Amniotic epithelial cell (primary cell): ENCODE results near the gene ZNF200.
"Not testable (repeated sequence)": the region's sequence is repeated elsewhere in the genome, so short reads cannot be mapped to it uniquely, and the experiment has no call there.

ENCODE experiments used
- DNase-seq: peaks from one replicate; pipeline ENCODE4 v3.0.0-alpha.2; 2010; ENCODE audit warnings: low read depth

The ZNF200 gene, protein sequence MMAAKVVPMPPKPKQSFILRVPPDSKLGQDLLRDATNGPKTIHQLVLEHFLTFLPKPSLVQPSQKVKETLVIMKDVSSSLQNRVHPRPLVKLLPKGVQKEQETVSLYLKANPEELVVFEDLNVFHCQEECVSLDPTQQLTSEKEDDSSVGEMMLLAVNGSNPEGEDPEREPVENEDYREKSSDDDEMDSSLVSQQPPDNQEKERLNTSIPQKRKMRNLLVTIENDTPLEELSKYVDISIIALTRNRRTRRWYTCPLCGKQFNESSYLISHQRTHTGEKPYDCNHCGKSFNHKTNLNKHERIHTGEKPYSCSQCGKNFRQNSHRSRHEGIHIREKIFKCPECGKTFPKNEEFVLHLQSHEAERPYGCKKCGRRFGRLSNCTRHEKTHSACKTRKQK

DNA sequence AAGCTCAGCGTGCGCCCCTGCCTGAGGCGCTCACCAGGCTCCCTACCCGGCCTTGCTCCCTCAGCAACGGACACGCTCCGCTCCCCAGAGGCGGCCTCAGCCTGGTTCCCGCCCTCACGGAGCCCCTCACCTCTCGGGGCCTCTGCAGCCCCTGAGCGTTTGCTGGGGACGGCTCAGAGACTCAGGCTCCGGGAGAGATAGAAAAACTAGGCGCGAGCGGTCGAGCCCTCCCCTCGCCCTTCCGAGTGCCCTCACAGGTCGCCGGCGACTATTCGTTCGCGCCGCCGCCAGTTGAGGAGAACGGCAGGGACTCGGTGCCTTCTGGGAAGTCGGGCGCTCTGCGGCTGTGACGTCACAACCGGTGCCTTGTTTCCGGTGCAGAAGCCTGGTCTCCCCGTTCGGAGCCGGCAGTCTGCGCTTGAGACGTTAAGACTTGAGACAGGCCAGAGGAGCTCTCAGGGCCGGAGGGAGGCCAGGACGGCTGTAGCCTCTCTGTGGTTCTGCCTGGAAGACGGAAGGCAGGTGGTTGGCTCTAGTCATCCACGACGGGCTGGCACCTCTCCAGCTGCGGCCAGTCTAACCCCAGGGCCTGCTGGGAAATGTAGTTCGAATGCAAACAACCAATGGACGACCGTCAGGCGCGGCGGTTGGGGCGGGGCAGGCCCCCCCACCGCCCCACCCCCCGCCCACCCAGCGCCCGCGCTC lies at the start of gene ZNF200:
Gene ZNF200 (minus strand): TSS at position 302 of the 705 bp plus-strand sequence. CDS start 1,403 bp downstream, outside the sequence.
- peak; percentile 94 for DNase-seq

DNA sequence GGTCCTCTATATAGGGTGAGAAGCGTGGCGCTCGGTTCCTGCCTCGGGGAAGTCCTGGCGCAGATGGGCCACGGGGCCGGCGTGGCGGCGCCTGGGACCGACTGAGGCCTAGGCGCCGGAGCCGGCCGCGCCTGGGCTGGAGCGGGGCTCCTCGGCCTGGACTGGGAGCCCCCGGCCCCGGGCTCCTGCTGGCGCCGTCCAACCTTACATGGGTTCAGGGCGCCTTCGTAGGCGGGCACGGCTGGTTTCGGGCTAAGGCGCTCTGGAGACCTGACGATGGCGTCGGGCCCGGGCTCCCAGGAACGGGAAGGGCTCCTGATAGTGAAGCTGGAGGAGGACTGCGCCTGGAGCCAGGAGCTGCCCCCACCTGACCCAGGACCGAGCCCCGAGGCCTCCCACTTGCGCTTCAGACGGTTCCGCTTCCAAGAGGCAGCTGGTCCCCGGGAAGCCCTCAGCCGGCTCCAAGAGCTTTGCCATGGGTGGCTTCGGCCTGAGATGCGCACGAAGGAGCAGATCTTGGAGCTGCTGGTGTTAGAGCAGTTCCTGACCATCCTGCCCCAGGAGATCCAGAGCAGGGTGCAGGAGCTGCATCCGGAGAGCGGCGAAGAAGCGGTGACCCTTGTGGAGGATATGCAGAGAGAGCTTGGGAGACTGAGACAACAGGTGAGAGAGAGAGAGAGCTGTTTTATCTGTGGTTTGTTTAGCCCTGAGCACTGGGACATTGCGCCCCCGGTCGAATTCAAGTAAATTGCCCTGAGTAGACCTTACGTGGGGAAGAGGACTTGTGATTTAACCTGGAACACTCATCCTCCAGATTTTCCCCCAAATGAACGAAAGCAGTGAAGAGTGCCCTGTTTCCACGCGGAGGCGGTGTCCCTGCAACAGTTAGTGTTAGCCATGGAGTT lies 48.8 kb upstream of the ZNF200 start:
- no peak for DNase-seq

DNA sequence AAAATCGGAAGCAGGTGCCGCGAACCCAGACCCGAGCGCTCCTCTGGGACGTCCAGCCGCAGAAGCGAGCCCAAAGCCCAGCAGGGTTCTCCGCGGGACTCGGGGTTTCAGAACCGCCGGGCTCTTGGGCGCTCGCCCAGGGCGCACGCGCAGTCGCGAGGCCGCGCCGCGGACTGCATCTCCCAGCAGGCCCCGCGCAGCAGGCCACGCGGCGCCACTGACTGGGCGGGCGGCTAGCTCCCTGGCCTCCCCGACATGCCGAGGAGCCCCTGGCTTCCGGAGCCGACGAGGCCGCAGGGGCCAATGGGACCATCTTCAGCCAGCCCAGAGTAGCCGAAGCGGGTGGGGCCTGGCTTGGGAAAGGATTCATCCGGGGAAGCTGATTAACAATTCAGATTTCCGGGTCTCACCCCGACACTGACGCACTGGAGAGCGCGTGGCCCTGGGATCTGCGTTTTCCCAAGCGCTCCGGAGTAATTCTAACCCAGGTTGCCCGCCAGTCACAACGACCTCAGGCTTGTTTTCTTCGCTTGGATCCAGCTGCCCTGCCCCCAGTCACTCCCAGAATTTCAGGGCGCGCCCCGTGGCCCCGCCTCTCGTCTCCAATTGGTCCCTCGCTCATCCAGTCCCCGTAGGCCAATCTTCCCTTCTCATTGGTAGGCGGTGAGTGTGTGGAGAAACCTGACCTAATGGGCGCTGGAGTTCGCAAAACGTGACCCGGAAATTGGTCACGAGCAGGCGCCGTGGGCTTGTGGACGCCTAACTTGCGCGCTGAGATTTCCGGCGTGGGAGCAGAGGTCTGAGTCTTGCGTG lies 48.0 kb upstream of the ZNF200 start, which contains the start of gene ZNF263:
Gene ZNF263 (plus strand): TSS at position 762 of the 813 bp plus-strand sequence. CDS start 328 bp downstream, outside the sequence.
- peak; percentile 99 for DNase-seq

DNA sequence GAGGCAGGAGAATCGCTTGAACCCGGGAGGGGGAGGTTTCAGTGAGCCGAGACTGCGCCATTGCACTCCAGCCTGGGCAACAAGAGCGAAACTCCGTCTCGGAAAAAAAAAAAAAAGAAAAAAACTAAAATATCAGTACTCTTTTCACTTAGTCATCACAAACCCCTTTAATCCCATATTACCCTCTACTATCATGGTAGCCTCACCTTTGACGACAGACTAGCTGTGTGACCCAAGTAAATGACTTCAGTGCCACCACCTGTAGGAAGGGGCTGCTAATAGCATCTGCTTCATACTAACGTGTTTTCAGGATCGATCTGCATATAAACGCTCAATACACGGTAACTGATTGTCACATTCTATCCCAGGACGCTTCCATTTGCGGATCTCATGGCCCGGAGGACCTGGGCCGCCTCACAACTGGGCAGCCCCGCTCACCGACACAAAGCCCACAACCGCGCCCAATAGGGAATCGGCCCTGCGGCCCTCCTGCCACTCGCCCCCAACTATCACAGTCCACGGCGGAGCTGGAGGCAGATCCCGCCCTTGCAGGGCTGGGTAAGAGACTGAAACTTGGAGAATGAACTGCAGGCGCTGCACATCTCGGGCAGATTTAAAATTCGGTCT lies 47.3 kb upstream of the ZNF200 start:
- no peak for DNase-seq

DNA sequence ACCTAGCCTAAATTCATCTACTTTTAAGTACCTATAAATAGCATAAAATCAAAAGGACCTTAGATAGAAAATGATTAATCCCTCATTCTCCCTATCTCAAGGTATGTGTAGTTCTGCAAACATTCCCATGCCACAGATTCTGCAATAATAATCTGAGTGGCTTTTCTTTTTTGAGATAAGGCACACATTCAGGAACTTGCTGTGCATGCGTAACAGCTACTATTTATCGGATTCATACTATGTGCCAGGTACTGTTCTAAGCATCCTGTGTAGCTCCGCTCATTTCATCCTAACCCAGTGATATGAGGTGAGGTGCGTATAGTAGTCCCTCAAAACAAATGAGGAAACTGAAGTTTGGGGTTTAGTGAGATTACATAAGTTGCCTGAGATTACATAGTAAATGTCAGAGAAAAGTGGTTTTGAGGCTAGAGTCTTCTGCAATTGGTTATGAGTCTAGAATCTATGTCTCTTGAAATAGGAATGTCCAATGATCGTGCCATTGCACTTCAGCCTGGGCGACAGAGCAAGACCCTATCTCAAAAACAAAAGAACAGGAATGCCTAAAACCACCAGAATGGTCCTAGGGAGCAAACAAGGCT lies 46.4 kb upstream of the ZNF200 start:
- DNase-seq: no peak

DNA sequence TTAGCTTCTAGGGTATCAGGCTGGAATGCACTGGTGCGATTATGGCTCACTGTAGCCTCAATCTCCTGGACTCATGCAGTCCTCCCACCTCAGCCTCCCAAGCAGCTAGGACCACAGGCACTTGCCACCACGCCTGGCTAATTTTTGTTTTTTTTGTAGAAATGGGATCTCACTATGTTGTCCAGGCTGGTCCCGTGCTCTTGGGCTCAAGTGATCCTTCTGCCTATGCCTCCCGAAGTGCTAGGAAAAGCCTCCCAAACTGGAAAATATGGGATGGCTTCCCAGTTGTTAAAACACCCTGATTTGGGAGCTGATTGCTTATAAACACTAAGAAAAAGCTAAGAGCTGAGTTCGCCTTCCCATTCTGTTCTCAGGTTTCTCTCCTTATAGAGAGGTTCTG lies 41.7 kb upstream of the ZNF200 start:
- DNase-seq: no peak

DNA sequence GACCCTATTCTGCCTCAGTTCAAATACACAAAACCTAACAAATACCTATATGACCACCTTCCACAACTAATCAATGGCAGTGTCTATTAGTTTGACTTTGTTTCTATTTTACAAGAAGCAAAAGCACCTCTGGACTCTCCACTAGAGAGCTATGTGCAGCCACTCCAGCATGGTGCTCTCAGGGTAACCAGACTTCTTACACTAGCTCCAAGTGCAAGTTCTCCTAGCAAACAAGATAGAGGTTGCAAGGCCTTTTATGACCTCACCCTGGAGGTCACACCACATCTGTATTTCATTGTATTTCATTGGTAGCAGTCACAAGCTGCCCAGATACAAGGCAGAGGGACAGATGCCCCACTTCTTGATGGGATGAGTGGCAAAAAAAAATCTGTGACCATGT lies 40.0 kb upstream of the ZNF200 start:
- no peak for DNase-seq

DNA sequence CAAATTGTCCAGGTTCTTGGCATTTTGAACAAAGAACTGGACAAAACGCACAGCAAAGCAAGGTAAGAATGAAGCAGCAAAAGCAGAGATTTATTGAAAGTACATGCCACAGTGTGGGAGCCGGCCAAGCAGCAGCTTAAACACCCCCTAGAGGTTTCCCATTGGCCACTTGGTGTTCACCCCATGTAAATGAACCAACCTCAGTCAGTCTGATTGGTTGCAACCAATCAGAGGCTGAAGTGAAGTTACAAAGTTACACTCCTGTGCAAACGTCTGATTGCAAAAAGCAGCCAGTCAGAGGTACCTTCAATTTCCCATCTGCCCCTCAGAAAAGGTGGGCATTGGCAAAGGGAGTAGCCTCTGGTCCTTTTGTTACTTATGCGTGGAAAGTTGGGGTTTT lies 39.5 kb upstream of the ZNF200 start:
- DNase-seq: peak; percentile 52

DNA sequence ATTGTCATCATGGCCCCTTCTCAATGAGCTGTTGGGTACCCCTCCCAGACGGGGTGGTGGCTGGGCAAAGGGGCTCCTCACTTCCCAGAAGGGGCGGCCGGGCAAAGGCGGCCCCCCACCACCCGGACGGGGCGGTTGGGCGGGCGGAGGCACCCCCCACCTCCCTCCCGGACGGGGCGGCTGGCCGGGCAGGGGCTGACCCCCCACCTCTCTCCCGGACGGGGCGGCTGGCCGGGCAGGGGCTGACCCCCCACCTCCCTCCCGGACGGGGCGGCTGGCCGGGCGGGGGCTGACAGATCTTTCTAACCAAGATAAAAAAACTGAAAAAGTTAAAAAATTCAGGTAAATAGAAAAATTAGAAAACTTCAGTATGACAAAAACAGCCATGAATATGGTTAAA lies 36.3 kb upstream of the ZNF200 start:
- DNase-seq: not testable (repeated sequence)

DNA sequence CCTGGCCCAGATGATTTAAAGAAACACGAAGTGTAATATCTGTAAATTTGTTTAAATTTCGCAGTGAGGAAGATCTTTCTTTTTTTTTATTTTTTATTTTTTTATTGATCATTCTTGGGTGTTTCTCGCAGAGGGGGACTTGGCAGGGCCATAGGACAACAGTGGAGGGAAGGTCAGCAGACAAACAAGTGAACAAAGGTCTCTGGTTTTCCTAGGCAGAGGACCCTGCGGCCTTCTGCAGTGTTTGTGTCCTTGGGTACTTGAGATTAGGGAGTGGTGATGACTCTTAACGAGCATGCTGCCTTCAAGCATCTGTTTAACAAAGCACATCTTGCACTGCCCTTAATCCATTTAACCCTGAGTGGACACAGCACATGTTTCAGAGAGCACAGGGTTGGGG lies 35.8 kb upstream of the ZNF200 start:
- not testable (repeated sequence) for DNase-seq

DNA sequence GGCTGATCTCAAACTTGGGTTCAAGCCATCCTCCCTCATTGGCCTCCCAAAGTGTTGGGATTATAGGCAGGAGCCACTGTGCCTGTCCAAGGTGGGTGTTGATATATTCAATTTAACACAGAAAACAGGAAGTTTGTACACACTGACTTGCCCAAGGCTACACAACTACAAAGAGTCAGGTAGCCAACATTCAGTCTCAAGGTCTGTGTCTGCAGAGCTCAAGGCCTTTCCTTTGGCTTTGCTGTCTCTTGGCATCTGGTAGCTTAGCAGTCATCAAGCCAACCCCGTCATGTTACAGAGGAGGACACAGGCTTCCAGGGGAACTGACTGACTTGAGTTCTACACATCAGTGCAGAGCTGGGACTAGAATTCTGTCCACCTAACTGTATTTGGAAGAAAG lies 33.3 kb upstream of the ZNF200 start:
- no peak for DNase-seq

DNA sequence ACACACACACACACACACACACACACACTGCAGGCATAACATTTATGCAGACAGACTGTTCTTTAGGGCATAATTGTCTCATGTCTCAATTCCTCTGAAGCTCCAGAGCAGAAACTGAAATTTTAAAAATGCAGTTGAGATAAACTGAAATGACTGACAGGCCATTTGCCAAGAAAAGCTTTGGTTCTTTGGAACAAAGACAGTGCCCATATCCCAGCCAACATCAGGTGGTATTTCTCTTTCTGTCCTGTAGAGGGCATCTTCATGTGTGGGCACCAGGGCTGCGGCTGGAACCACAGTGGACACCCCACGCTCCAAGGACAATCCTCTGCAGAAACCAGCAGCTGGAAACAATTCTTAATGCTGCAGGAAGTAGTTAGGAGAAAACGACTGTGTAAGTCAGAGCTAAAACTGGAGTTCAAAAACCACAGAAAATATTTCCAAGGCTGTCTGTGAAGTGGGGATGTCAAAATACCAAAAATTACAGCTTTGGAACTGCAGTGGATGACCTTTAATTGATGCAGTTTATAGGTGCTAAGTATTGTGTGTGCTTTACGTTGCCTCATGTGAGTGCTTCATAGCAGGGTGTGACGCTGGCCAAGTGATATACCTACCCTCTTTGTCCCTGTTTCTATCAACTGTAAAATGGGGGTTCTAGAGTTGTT lies 32.0 kb upstream of the ZNF200 start:
- DNase-seq: peak; percentile 48

DNA sequence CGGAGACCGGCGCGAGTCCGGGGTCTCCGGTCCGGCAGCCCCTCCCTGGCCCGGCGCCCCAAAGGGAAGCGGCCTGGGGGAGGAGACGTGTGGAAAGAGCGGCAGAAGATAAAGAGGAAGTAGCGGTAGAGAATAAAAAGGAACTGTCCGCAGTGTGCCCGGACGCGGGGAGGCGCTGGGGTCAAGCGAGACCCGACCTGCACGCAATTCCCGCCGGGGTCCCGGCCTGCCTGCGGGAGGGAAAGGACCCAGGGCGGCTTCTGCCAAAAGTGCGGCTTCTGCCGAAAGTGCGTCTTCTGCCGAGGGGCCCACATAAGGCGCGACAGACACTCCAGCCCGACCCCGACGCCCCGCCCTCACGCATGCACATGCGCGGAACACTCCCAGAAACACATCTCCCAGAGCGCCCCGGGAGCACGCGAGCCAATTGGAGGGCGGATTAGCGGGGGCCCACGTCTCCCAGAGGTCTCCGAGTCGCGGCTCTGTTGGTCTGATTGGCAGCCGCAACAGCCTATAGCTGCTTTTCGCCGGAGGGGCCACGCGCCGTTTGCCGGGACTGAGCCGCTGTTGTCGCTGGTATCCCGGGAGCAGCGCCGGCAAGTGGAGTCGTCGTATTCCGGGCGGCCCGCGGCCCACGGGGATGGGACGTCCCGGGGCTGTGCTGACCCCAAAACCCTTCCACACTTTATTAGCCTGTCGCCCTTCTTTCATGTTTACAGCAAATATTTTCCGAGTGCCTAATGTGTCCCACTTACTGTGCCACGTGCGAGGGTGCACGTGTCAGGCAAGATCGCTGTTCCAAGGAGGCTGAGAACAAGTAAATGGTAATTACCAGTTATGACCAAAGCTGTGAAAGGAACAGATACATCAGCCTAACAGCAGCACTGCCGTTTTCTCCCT lies 29.4 kb upstream of the ZNF200 start:
- DNase-seq: peak; percentile 96

DNA sequence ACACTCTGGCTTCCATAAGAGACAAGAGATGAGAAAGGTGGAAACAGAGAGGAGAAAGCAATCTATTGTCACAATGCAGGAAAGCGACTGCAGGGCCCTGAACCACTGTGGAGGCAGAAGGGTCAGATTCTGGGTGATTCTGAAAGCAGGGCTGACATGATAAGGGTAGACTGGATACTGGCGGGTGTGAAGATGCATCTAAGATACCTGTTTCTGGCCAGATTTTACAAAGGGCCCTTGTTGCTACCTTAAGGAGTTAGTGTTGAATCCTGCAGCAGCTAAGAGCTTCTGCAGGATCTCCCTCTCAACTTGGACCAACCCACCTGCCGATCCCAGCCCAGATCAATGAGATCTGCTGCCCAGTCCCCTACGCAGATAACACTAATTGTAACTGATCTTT lies 27.6 kb upstream of the ZNF200 start:
- no peak for DNase-seq

DNA sequence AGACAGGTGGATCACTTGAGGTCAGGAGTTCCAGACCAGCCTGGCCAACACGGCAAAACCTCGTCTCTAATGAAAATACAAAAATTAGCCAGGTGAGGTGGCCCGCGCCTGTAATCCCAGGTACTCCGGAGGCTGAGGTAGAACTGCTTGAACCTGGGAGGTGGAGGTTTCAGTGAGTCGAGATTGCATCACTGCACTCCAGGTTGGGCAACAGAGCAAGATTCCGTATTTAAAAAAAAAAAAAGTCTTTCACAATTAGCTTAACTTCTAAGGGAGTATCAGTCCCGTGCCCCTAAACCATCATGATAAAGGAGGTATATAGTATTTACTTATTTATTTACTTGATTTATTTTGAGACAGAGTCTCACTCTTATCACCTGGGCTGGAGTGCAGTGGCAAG lies 24.9 kb upstream of the ZNF200 start:
- DNase-seq: no peak

DNA sequence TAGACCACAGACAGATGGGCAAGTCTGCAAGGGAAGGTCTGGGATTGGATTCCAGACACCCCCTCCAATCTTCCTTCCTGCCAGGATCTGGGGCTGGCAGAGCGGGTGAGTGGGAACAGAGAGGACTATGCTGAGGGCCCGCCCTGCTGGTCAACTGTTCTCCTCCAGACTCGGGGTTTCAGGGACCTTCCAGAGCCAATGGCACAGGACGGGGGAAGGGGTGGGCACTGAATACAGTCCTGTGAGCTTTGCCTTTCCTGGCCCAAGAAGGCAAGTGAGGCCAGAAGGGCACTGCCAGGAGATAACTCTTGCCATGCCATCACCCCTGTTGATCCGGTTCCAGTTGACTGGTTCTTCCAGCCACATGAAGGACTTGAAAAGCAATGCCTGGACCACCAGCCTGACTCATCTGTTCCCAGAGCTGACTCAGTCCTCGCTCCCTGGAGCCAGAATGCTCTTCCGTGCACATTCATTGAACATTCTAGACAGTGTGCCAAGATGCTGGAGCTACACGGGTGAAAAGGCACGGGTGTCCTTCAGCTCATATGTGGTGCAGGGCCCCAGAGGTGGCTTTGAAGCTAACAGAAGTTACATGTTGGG lies 22.0 kb upstream of the ZNF200 start:
- no peak for DNase-seq

DNA sequence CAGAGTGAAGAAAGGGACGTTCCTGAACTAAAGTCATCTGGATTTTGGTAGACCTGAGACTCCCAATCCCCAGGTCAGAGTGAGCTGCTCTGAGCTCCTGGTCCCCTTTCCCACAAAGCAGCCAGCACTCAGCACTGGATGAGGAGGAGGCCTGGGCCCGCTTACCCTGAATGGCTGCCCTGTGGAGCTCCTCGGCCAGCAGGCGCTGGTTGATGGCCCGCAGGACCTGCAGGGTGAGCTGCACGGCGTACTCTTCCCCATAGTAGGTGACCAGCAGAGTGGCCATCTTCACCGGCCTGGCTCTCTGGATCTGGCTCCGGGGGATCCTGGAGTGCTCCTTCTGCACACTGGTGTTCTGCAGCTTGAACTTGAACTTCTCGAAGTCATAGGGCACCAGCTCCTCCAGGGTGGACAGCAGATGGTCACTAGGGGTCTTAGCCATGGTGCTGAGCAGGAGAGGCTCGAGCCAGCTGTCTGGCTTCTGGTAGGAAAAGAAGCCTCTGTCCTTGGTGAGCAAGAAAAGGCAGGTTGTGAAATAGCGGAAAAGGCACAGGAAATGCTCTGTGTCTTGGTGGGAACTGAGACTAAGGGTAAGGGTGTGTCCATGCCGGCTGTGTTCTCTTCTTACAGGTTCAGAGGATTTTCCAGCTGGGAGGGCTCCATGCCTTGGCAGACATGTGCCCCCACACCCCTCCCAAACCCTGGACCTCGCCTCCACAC lies 21.3 kb upstream of the ZNF200 start, which contains the start of gene MEFV:
Gene MEFV (minus strand): TSS at position 488 of the 720 bp plus-strand sequence. CDS start 46 bp downstream, at position 442.
- DNase-seq: no peak

DNA sequence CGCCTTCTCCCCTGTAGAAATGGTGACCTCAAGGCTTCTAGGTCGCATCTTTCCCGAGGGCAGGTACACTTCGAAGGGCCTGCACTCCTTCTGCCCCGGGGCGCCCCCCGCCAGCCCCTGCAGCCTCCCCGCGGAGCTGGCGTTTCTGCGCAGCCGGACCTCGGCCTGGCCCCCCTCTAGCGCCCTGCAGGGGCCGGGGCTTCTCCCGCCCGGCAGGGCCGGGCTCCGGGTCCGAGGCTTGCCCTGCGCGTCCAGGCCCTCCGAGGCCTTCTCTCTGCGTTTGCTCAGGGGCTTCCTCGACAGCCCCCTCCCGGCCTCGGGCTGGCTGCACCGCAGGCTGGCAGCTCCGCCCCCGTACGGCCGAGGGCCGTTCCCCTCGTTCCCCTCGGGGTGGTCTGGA lies 19.4 kb upstream of the ZNF200 start:
- DNase-seq: no peak
